IPS DF 4.7 (cell line): ENCODE results near the gene ACTR10.

Experiments used
- DNase-seq: peaks from one replicate; pipeline ENCODE4 v3.0.0-alpha.2; 2013; ENCODE audit warnings: low spot score; ENCODE audit errors: extremely low read depth

Gene ACTR10

GRCh38 chr14:58278177-58278576 is 78.2 kb downstream of the ACTR10 start:
- DNase-seq, result no peak

- DNase-seq, result no peak
These were observed 81.2 kb downstream of the ACTR10 start for GRCh38 chr14:58280954-58281787.

GRCh38 chr14:58281969-58282368 is 82.0 kb downstream of the ACTR10 start:
- DNase-seq, result no peak

GRCh38 chr14:58282925-58283593 is 83.1 kb downstream of the ACTR10 start:
- no peak for DNase-seq

GRCh38 chr14:58283730-58284129 is 83.8 kb downstream of the ACTR10 start:
- no peak for DNase-seq

- DNase-seq, result no peak
These were observed 85.2 kb downstream of the ACTR10 start for GRCh38 chr14:58285132-58285531.
